NCI-H1436 (cell line): Measurements from ENCODE around the gene EIF4G2.
"Not testable (repeated sequence)": the region's sequence is repeated elsewhere in the genome, so short reads cannot be mapped to it uniquely, and the experiment has no call there.

Source experiments
- DNase-seq: peaks from one replicate; lab custom pipeline; 2025; lab: John Stamatoyannopoulos, UW

The EIF4G2 gene

DNA sequence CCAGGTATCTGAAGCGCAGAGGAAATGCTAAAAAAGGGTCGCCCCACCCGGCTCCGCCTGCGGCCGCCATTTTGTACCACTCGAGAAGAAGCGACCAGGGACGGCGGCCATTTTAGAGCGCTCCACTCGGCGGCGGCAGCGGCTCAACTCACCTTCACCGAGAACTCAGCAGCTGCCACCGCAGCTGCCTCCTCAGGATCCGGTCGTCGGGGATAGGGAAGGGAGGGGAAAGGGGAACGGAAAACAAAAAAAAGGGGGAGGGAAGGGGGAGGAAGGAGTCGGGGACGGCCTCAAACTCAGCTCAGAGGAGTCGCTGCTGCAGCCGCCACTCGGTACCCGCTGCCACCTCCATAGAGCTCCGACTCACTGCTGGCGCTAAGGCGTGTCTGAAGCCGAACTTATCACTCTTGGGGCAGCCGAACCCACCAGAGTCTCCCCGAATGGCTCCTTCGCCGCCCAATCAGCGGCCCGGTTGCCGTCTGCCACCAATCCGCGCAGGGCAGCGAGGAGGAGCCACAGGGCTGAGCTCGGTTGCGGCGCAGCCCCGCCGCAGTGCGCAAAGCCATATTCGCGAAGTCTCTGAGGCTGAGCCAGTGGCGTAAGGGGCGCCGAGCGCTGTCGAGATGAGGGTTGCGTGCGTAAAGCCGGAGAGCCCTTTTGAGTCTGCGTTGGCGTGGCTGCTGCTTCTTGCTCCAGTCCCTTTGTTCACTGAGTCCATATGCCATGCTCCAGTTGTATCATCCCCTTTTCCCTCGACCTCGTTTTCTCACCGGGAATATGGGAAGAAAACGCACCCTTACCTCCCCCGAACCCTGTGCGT lies at the start of gene EIF4G2:
EIF4G2 (minus strand) TSS at position 374 of the 820 bp plus-strand sequence.
- peak; percentile 96 for DNase-seq

DNA sequence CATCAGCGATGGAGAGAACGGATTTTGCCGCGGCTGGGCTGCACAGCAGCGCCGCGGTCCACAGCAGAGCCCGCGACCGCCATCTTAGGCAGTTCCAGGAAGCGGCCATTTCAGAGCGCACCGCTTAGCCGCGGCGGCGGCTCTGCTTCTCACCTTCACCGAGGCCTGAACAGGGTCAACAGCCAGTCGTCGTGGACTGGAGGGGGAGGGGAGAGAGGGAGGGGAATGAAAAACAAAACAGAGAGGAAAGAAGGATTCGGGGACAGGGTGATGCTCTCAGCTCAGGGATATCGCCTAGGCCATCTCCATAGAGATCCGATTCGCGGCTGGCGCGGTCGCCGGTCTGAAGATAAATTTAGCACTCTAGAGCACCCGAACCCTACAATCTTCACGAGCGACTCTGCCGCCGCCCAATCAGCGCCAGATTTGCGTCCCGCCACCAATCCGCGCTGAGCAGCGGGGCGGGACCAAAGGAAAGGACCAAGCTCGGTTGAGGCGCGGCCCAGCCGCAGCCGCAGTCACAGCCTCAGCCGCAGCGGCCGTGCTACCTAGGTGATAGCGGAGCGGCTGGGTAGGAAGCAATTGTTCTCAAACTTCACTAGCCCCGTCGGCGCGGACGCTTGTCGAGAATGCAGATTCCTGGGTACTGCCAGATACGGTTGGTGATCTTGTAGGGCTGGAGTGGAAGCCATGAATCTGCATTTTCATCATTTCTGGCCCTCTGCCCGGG lies 49.1 kb upstream of the EIF4G2 start, which contains the start of gene ZBED5:
ZBED5 (minus strand) TSS at position 345 of the 730 bp plus-strand sequence. CDS start 3,108 bp downstream, outside the sequence.
- DNase-seq: peak; percentile 96

DNA sequence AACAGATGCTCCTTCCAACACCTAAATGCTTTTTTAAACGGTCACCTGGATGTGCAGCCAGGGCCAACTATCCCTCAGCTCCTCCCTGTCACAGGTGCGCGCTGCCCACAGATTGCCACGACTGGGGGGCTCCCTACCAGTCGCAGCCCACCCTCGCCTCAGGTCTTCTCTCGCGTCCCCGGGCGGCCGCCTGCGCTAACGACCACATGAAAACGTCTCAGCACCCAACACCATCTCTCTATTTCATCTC lies 48.7 kb upstream of the EIF4G2 start:
- DNase-seq: no peak

DNA sequence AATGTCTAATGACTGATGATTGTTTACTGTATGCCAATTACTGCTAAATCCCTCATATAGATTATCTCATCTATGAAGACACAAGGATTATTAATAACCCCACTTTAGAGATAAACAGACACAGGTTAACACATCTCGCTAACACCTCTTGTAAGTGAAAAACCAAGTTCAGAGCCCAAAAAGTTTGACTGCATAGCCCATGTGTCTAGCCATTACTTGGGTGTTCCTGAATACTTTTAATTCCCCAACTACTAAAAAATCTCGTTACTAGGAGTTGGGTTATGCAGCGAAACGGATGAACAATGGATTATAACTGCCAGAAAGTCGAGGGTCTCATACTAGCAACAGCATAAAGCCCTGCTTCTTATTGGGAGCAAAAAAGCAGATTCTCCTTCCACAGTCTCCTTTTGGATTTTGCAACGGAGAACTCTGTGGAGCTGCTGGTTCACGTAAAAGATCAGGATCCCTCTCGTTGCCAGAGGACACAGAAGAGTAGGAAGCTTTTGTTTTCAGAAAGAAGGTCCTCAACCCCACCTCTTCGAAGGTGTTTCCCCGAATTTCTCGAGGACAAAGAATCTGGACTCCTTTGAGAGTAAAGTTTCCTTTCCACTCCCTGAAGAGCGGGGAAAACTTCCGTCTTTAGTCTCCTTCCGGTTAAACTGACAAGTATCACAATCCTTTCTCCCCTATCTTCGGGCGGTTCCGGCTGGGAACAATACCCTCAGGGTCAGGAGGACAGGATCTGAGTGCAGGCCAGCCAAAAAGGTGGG lies 48.1 kb upstream of the EIF4G2 start:
- DNase-seq: peak; percentile 25

DNA sequence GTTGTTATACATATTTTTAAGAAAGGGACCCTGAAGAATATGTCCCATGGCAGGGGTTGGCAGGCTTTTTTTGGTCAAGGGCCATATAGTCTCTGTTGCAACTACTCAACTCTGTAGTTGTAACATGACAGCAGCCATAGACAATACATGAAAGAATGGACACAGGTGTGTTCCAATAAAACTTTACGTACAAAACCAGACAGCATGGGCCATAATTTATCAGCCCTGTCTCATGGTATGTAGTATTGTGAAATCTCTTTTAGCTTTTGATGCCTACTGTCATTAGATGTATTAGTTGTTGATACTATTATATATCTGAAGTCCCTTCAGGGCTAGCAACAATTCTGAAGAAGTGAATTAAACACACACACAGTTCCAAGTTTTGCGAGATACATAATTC lies 46.6 kb upstream of the EIF4G2 start:
- DNase-seq: no peak

DNA sequence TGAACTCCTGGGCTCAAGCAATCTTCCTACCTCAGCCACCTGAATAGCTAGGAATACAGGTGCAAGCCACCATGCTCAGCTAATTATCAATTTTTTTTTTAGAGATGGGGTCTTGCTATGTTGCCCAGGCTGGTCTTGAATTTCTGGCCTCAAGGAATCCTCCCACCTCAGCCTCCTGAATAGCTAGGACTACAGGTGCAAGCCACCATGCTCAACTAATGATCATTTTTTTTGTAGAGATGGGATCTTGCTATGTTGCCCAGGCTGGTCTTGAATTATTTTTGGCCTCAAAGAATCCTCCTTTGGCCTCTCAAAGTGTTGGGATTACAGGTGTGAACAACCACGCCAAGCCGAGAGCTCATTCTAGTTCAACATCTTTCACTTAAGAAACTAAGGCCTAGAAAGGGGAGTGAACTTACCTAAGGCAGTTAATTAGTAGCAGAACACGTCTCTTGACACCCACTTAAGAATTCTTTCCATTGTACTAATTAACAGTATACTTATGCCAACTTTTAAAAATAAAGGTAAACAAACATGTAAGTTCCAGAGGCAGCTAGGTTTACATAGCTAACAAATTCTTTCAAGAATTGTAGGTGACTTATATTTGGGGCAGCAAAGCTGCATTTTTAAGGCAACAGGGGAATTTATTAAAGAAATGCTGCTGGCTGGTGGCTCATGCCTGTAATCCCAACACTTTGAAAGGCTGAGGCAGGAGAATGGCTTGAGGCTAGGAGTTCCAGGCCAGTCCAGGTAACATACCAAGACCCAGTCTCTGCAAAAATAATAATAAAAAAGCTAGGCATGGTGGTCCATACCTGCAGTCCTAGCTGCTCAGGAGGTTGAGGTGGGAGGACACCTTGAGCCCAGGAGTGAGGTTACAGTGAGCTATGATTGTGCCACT lies 39.5 kb upstream of the EIF4G2 start:
- no peak for DNase-seq

DNA sequence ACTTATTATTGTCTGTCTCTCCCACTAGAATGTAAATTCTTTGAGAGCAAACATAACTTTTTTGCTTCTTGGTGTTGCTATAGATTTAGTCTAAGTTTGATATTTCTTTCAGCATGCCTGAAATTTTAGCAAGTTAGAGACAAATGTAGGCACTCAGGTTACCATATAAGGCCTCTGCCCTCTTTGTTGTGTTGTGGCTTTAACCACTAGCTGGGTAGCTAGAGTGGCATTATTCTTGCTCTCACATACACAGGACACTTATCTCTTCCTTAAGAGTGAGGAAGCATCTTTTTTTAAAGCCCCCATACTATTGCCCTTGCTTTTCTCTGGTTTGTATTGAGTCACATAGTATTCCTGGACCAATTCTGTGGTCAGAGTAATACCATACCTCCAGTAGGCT lies 37.9 kb upstream of the EIF4G2 start:
- DNase-seq: no peak

DNA sequence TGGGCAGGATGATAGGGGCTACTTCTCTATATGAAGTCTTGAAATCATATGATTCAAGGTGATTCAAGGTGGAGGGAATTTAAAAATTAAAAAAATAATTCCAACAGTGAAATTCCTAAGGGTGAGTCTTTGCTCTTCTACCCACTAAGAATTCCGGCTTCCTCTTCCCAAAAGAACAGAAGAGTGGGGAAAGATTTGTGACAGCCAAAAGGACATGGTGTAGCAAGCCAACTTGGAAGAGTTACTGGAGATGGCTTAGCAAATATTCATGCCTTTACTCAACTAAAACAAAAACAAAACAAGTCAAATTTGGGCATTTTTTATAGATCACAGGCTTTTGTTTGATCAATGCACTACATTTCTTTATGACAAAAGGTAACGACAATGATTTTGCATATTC lies 36.9 kb upstream of the EIF4G2 start:
- no peak for DNase-seq

DNA sequence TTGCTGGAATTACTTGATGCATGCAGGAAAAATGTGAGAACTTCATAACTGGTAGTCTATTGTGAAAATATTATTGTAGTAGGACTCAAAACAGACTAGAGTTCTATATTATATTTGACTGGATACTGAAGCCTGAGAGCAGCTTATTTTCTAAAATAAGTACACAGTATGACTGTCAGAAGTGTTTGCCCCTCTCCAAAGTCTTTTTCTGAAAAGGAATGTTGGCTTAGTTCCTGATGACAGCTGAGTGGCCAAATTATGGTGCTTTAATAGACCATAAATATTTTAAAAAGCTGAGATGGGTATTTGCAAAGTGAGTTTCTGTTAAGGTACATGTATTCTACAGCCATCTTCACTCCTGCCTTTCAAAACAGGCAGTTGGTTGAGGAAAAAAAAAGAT lies 36.1 kb upstream of the EIF4G2 start:
- DNase-seq: no peak

DNA sequence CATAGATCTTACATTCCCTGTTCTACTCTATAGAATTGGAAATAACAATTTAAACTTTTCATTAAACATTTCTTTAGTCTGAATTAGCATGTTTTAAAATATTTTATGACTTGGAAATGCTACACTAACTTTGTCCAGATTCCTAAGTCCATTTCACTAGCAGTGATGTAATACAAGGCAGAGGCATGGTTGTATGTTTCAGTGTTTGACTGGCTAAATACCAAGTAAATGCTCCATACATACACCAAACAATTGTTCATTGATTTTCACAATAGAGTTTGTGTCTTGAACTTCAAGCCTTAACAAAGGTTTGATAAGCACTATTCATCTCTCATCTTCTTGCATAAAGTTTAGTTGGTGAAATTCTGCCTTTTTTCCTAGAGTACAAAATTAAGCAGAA lies 35.6 kb upstream of the EIF4G2 start:
- no peak for DNase-seq

DNA sequence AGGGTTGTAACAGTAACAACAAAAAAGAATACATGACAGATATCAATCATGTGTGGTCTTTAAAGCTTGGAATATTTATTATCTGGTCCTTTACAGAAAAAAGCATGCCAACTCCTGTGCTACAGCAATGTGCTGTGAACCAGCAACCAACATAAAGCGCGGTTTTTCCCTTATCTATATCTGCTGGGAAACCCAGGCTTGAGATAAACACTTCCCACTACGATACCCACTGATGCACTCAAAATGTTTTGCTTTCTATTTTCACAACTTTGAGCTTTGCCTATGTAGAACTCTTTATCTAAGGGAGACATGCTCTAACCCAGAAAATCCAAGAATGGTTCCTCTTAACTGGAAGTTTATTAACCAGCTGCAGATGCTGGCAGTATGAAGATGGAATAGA lies 30.2 kb upstream of the EIF4G2 start:
- DNase-seq: no peak

DNA sequence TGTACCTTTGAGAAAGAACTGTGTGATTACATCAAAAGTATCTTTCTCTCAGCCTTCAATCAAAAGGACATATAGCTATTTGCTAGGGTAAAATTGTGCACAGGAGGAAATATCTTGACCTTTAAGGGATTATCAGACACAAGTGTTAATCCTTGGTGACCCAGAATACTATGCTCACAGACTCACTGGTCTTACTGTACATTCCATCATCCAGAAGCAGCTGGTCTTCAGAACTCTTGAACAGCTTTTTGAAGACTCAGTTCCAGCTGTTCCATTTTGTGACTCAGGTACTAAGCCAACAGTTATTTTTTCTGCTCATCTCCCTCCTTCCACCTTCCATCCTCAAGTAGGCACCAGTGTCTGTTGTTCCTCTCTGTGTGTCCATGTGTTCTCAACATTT lies 29.4 kb upstream of the EIF4G2 start:
- DNase-seq: no peak

DNA sequence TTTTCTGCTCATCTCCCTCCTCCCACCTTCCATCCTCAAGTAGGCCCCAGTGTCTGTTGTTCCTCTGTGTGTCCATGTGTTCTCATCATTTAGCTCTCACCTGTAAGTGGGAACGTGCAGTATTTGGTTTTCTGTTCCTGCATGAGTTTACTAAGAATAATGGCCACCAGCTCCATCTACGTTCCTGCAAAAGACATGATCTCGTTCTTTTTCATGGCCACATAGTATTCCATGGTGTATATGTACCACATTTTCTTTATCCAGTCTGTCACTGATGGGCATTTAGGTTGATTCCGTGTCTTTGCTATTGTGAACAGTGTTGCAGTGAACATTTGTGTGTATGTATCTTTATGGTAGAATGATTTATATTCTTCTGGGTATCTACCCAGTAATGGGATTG lies 28.2 kb upstream of the EIF4G2 start:
- DNase-seq: not testable (repeated sequence)

DNA sequence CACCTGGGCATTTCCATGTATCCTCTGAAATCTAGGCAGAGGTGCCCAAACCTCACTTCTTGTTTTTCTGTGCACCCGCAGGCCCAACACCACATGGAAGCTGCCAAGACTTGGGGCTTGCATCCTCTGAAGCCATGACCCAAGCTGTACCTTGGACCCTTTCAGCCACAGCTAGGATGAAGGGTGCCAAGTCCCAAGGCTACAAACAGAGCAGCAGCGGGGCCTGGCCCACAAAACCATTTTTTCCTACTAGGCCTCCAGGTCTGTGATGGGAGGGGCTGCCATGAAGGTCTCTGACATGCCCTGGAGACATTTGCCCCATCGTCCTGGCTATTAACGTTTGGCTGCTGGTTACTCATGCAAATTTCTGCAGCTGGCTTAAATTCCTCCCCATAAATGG lies 20.4 kb upstream of the EIF4G2 start:
- no peak for DNase-seq

DNA sequence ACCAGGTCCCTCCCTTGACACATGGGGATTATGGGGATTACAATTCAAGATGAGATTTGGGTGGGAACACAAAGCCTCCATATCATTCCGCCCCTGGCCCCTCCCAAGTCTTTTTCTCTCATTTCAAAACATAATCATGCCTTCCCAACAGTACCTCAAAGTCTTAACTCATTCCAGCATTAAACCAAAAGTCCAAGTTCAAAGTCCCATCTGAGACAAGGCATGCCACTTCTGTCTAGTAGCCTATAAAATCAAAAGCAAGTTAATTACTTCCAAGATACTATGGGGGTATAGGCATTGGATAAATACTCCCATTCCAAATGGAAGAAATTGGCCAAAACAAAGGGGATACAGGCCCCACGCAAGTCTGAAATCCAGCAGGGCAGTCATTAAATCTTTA lies 19.7 kb upstream of the EIF4G2 start:
- no peak for DNase-seq

DNA sequence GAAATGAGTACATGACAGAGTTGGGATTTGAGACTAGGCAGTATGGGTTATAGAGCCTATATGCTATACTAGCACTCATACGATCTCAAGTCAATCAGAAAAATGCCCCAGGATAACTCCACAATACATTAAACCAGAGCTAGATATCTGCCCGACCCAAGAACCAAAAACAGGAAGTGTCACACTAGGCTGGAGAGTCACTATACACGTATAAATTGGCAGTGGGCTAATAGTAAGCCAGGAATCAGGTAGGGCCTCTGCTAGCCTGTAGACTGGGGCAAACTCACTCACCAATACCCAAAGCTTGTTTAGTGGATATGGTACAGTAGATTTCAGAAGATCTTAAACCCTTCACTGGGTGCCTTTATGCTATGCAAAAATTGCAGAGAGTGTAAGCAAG lies 16.2 kb upstream of the EIF4G2 start:
- DNase-seq: no peak

DNA sequence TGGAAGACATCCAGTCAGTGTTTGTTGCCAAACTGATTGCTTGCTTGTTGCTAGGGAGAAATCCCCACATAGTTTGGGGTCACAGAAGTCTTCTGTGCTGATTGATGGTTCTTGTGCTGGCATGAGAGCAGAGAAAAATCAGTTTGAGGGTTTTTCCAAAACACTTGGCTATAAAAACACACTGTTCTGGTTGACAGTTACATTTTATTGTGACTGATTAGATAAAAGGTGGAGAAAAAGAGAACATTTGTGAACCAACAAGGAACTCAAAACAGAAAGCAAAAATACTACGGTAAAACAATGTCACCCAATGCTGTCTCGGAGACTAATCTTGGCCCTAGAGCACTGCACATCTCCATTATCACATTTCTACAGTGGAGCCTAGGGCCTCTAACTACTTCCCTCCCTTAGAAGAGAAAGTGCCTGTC lies 14.4 kb upstream of the EIF4G2 start:
- DNase-seq: no peak

DNA sequence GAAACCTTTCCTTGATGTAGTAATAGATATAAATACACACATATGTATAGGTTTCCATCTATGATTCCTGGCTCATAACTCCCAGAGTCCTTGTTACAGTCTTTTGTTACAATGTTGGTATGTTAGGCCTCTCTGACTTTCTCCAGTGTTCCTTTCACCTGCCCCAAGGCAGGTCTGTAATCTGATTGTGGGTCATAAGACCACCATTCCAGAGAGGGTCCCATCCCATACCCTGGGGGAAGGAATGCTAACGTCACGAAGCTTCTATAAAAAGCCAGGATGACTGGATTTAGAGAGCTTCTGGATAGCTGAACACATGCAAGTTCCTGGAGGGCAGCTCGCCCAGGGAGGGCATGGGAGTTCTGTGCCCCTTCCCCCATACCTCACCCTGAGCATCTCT lies 13.8 kb upstream of the EIF4G2 start:
- DNase-seq: not testable (repeated sequence)

DNA sequence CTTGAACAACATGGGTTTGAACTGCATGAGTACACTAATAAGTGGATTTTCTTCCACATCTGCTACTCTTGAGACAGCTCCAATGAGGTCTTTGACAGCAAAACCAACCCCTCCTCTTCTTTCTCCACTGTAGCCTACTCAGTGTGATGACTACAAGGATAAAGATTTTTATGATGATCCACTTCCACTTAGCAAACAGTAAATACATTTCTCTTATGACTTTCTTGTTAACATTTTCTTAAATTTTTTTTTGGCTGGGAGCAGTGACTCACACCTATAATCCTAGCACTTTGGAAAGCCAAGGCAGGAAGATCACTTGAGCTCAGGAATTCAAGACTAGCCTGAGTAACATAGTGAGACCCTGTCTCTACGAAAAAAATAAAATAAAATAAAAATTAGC lies 9.9 kb upstream of the EIF4G2 start:
- DNase-seq: no peak

DNA sequence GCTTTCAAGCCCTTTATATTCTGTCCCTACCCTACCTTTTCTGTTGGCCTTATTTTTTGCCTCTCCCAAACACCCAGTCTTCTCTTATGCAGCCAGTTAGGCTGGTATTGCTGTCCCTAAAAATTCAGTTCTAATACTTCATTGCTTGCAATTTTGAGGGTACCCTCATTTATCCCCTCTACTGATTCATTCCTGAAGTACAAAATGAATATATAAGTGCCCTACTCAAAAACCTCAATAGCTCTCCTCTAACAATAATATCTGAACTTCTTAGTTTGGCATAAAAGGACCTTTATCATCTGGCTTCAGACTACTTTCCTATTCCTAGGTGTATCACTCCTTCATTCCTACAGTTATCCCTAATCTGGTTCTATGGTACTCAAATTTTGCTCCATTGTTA lies 5.2 kb upstream of the EIF4G2 start:
- no peak for DNase-seq

DNA sequence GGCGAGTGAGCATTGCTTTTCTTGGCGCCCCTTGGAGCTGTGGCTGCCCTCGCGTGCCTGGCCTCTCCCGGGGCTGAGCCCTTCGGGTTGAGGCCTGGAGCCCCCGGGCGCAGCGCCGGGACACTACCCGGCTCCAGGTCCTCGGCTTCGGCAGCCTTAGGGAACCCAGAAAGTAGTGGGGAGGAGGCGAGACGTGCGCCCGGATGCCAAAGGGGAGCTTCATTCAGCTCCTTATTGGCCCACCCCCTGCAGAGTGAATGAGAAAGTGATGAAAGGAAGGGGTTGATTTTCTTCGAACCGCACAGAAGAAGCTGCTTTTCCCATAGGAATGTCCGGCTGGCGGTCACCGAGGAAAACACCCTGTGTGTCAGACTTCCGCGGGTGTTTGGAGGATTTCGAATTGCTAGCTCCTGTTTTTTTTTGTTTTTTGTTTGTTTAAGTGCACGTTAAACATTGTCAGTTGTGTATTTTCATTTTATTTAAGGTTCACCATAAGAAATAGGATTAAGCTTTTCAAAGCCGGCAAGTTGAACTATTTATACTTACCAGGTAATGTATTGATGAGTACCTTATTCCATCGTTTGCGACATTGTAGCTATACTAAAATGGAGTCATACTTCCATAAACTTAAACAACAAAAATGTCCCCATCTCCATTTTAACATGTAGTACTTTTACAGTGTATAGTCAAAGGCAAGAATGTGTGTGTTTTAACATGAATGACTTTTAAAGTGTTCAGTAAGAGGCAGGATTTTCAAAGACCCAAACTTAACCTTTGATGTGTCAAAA lies 841 bp upstream of the EIF4G2 start:
- peak; percentile 60 for DNase-seq
